ENCODE measurements around the gene CORO1C.
"Not testable (repeated sequence)": the region's sequence is repeated elsewhere in the genome, so short reads cannot be mapped to it uniquely, and the experiment has no call there.

Gene CORO1C

DNA sequence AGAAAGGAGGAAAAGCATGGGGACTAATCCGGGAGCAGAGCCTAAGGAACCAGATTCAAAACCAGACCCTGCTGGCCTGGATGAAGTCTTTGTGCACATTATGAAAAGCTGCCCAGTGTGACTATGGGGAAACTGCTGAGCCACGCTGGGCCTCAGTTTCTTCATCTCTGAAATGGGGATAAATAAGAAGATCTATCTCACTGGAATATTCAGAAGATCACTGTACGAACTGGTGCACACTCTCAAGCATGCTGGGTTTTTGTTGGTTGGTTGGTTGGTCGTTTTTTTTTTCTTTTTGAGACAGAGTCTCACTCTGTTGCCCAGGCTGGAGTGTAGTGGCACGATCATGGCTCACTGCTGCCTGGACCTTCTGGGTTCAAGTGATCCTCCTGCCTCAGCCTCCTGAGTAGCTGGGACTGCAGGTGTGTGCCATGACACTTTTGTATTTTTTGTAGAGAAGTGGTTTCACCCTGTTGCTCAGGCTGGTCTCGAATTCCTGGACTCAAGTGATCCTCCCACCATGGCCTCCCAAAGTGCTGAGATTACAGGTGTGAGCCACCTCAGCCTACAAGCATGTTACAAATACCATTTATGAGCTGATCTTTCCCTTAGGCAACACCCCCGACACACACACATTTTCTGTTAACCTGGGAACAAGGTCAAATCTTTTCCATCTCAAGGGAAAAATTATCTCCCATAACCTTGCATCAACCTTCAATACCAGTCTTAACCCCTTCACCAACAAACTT lies 33.4 kb upstream of the CORO1C start:
- Mint-ChIP-seq H3K27ac (no peak overlapping the region), H3K36me3 (ENCODE audit: low read depth) (no peaks in the 10 kb centered on the region), H3K27me3 (peaks cover 5% of the 10 kb centered on the region)

DNA sequence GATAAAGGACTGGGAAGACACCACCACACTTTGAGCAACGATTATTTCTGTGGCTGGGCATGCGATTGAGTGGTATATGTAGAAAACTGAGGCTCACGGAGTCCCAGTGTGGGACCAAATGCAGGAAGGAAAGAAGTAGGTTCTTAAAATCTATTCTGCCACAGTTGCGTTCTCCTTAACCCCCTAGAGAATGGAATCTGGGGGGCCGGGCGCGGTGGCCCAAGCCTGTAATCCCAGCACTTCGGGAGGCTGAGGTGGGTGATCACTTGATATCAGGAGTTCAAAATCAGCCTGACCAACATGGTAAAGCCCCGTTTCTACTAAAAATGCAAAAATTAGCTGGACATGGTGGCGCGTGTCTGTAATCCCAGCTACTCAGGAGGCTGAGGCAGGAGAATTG lies 29.9 kb upstream of the CORO1C start:
- no peaks in the 10 kb centered on the region for H3K4me1 Mint-ChIP-seq (ENCODE audit: low read depth)
- no peaks in the 10 kb centered on the region for H3K9me3 Mint-ChIP-seq
- no peaks in the 10 kb centered on the region for H3K27me3 Mint-ChIP-seq
- no peak overlapping the region for H3K27ac Mint-ChIP-seq
- no peaks in the 10 kb centered on the region for H3K36me3 Mint-ChIP-seq (ENCODE audit: low read depth)
- H3K4me3 Mint-ChIP-seq, result no peak overlapping the region

More for the DNA sequence above, 33.4 kb upstream of the CORO1C start:
- Mint-ChIP-seq H3K9me3 (no peaks in the 10 kb centered on the region), H3K4me1 (ENCODE audit: low read depth) (peaks cover 4% of the 10 kb centered on the region), H3K4me3 (no peak overlapping the region)

DNA sequence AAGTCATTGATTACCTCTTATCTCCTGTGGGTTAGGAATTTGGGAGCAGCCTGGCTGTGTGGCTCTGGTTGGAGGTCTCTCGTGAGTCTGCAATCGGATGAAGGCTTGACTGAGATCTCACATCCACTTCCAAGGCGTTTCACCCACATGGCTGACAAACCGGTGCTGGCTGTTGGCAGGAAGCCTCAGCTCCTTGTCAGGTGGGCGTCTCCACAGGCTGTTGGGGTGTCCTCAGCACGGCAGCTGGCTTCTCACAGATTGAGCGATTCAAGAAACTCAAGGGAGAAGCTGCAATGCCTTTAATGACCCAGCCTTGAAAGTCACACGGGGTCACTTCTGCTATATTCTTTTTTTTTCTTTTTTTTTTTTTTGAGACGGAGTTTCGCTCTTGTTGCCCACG lies 28.6 kb upstream of the CORO1C start:
- Mint-ChIP-seq H3K27ac (no peak overlapping the region), H3K27me3 (no peaks in the 10 kb centered on the region), H3K4me1 (ENCODE audit: low read depth) (no peaks in the 10 kb centered on the region), H3K9me3 (no peaks in the 10 kb centered on the region), H3K36me3 (ENCODE audit: low read depth) (no peaks in the 10 kb centered on the region), H3K4me3 (no peak overlapping the region)

DNA sequence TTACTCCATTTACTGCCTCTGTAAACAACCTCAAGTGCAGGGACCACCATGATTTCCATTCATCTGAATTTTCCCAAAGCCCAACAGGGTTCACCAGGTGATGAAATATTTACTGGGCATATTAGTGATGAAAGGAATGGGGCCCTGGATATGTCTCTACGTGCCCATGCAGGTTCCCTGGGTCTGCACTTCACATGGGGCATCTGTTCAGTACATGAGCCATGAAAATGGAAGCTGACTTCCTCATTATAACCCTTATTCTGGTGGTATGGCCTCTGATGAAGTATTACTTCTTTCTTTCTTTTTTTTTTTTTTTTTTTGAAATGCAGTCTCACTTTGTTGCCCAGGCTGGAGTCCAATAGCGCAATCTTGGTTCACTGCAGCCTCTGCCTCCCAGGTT lies 26.5 kb upstream of the CORO1C start:
- Mint-ChIP-seq H3K9me3 (no peaks in the 10 kb centered on the region), H3K4me3 (no peak overlapping the region), H3K27me3 (no peaks in the 10 kb centered on the region), H3K36me3 (ENCODE audit: low read depth) (no peaks in the 10 kb centered on the region), H3K27ac (no peak overlapping the region), H3K4me1 (ENCODE audit: low read depth) (no peaks in the 10 kb centered on the region)

DNA sequence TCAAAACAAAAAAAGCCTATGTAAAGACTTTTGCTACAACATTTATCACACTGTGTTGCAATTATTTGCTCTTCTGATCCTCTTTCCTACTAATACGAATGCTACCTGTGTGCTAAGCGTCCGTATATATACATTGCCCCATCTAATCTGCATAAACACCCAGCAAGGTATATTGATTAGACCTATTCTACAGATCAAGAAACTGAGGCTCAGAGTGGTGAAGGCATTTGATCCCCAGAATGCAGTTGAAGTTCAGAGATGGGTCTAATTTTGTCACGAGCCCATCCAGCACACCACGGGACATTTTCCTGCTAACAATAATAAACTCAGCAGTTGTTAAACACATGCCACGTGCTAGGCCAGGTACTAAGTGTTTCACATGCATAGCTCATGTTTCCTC lies 25.1 kb upstream of the CORO1C start:
- Mint-ChIP-seq H3K27me3 (no peaks in the 10 kb centered on the region), H3K27ac (no peak overlapping the region), H3K4me3 (no peak overlapping the region), H3K9me3 (no peaks in the 10 kb centered on the region), H3K4me1 (ENCODE audit: low read depth) (no peaks in the 10 kb centered on the region), H3K36me3 (ENCODE audit: low read depth) (no peaks in the 10 kb centered on the region)

DNA sequence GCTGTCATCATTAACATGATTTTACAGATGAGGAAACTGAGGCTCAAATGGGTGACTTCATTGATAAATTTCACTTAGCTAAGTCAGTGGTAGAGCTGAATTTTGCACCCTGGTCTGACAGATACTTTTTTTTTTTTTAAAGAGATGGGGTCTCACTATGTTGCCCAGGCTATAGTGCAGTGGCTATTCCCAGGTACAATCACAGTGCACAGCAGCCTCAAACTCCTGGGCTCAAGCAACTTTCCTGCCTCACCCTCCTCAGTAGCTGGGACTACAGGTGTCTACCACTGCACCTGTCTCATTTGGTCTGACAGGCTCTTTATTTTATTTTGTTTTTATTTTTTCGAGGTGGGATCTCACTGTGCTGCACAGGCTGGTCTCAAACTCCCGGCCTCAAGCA lies 24.2 kb upstream of the CORO1C start:
- no peak overlapping the region for H3K27ac Mint-ChIP-seq
- no peaks in the 10 kb centered on the region for H3K4me1 Mint-ChIP-seq (ENCODE audit: low read depth)
- no peaks in the 10 kb centered on the region for H3K9me3 Mint-ChIP-seq
- H3K36me3 Mint-ChIP-seq (ENCODE audit: low read depth), result no peaks in the 10 kb centered on the region
- no peaks in the 10 kb centered on the region for H3K27me3 Mint-ChIP-seq
- no peak overlapping the region for H3K4me3 Mint-ChIP-seq

DNA sequence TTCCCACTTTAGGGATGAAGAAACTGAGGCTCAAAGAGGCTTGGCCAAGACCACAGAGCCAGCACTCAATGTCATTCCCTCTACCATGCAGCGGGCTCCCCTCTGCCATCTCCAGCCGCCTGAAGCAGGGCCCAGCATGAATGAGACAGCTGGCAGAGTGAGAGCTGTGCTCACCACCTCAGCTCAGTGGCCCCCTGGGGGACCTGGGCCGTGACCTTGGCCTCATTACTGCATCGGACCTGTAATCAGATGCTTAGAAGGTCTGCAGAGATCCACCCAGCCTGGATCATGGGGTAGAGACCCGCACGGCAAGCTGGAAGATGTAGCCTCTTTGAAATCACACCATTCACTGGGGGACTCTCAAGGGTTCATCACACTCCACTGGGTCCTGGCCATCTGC lies 22.7 kb upstream of the CORO1C start:
- no peaks in the 10 kb centered on the region for H3K36me3 Mint-ChIP-seq (ENCODE audit: low read depth)
- H3K27me3 Mint-ChIP-seq, result no peaks in the 10 kb centered on the region
- H3K9me3 Mint-ChIP-seq, result no peaks in the 10 kb centered on the region
- no peak overlapping the region for H3K4me3 Mint-ChIP-seq
- H3K27ac Mint-ChIP-seq, result no peak overlapping the region
- H3K4me1 Mint-ChIP-seq (ENCODE audit: low read depth), result no peaks in the 10 kb centered on the region

DNA sequence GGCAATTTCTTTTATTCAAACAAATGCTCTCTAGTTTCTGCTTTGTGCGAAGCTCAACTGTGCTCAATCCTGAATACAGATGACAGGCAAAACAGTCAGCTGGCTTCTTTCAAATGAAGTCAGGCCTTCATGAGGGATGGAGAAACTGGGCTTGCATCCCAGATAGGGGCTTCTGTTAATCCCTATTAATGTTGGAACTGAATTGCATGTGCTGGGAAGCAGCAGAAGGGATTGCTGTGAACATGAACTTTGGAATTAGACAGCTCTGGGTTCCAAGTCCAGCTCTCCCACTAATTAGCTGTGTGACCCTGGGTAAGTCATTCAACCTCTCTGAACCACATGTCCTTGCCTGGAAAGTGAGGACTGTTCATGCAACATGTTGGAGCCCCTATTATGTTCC lies 21.1 kb upstream of the CORO1C start:
- Mint-ChIP-seq H3K4me3 (no peak overlapping the region), H3K9me3 (no peaks in the 10 kb centered on the region), H3K4me1 (ENCODE audit: low read depth) (no peaks in the 10 kb centered on the region), H3K36me3 (ENCODE audit: low read depth) (no peaks in the 10 kb centered on the region), H3K27me3 (no peaks in the 10 kb centered on the region), H3K27ac (no peak overlapping the region)

DNA sequence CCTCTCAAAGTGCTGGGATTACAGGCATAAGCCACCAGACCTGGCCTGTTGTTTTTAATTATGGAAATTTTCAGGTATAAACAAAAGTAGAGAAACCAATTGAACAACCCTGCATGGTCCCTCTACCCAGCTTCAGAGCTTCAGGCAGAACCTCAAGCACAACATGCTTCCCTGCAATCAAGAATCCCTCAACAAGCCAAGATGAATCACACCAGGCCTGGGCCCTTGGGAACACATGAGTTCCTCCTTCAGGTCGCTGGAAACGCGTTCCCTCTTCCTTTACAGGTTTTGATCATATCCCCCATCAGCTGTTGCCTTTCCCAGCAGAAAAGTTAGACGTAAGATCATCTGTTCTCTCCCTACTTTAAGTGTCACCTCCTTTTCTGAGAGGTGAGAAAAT lies 20.5 kb upstream of the CORO1C start:
- H3K27me3 Mint-ChIP-seq, result no peaks in the 10 kb centered on the region
- H3K4me1 Mint-ChIP-seq (ENCODE audit: low read depth), result no peaks in the 10 kb centered on the region
- no peaks in the 10 kb centered on the region for H3K36me3 Mint-ChIP-seq (ENCODE audit: low read depth)
- no peak overlapping the region for H3K27ac Mint-ChIP-seq
- H3K4me3 Mint-ChIP-seq, result no peak overlapping the region
- H3K9me3 Mint-ChIP-seq, result no peaks in the 10 kb centered on the region

DNA sequence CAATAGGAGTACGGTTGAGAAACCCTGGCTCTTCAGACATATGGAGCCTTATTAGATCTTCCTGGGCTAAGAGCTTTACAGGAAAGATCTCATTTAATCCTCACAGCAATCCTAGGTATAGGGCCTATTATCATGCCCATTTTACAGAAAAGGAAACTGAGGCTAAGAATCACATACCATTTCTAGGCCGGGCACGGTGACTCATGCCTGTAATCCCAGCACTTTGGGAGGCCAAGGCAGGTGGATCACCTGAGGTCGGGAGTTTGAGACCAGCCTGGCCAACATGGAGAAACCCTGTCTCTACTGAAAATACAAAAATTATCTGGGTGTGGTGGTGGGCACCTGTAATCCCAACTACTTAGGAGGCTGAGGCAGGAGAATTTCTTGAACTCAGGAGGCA lies 19.7 kb upstream of the CORO1C start:
- H3K4me3 Mint-ChIP-seq; H3K27me3 Mint-ChIP-seq; H3K9me3 Mint-ChIP-seq; H3K36me3 Mint-ChIP-seq (ENCODE audit: low read depth); H3K4me1 Mint-ChIP-seq (ENCODE audit: low read depth); H3K27ac Mint-ChIP-seq: not testable (repeated sequence)

DNA sequence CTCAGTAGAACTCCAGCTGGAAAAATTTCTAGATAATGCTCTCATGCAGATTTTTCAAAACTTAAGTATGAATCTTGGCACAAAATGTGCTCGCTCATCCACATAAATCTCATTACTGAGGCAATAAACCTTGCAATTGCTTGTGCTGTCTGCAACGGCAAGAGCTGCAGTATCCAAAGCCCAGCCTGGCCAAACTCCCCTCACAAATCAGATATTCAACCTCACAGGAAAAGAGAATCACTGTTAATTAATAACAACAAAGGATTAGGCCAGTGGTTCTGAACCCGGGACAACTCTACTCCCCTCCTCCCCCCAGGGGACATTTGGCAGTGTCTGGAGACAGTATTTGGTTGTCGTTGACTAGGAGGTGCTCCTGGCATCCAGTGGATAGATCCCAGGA lies 19.2 kb upstream of the CORO1C start:
- Mint-ChIP-seq H3K4me1 (ENCODE audit: low read depth) (no peaks in the 10 kb centered on the region), H3K36me3 (ENCODE audit: low read depth) (no peaks in the 10 kb centered on the region), H3K4me3 (no peak overlapping the region), H3K27me3 (no peaks in the 10 kb centered on the region), H3K27ac (no peak overlapping the region), H3K9me3 (no peaks in the 10 kb centered on the region)

DNA sequence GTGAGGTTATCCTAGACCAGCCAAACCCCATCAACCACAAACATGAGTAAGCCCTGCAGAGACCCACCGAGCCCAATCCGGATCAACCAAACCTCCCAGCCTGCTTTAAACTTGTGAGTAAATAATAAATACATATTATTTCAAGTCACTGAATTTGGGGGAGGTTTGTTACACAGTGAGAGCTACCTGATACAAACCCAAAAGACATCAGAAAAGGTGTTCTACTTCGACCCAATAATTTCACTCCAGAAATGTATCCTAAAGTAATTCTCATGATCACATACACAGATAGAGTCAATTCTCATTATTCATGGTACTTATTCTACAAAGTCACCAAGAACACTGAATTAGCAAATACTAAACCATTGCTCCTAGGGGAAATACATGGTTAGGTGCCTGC lies 16.2 kb upstream of the CORO1C start:
- Mint-ChIP-seq H3K36me3 (ENCODE audit: low read depth) (no peaks in the 10 kb centered on the region), H3K27ac (no peak overlapping the region), H3K4me3 (no peak overlapping the region), H3K4me1 (ENCODE audit: low read depth) (no peaks in the 10 kb centered on the region), H3K27me3 (peaks cover 3% of the 10 kb centered on the region), H3K9me3 (no peaks in the 10 kb centered on the region)

DNA sequence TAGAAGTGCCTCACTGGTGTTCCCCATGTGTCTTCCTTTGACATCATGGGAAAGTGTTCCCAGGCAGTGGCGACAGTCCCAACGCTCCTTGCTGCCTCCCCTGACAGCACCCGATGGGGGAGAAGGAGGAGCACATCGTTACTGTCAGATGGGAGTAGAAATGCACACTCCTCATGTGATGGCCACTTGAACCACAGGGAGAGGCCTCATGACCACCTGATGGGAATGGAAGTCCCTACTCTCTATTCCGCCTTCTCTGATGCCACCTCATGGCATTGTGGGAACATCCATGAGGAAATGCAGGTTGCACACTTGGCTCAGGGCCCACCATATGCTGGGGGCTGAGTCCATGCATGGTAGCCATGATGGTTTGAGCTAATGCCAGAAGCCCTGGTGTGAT lies 14.3 kb upstream of the CORO1C start:
- Mint-ChIP-seq H3K27ac (no peak overlapping the region), H3K9me3 (no peaks in the 10 kb centered on the region), H3K4me3 (no peak overlapping the region), H3K27me3 (peaks cover 3% of the 10 kb centered on the region), H3K4me1 (ENCODE audit: low read depth) (no peaks in the 10 kb centered on the region), H3K36me3 (ENCODE audit: low read depth) (no peaks in the 10 kb centered on the region)

DNA sequence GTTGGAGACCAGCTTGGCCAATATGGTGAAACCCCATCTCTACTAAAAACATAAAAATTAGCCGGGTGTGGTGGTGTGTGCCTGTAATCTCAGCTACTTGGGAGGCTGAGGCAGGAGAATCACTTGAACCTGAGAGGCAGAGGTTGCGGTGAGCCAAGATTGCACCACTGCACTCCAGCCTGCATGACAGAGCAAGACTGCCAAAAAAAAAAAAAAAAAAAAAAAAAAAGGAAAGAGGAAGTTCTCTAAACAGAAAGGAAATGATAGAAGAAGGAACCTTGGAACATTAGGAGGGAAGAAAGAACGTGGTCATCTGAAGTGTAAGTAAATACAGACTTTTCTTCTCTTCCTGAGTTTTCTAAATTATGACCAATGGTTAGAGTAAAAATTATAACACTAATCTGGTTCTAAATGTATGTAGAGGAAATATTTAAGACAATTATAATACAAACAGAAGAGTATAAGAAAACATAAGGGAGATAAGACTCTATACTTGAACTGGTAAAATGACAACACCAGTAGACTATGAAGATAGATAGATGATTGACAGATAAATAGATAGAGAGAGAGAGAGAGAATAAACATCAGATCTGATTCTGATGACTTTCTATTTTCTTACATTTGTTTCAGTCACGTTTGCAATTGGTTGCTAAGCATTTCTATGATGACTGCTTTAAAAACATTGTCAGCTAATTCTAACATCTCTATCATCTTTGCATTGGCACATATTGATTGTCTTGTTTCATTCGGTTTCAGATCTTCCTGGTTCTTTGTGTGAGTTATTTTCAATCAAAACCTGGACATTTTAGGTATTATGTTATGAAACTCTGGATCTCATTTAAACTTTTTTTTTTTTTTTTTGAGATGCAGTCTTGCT lies 12.9 kb upstream of the CORO1C start:
- no peak overlapping the region for H3K27ac Mint-ChIP-seq
- H3K4me1 Mint-ChIP-seq (ENCODE audit: low read depth), result no peaks in the 10 kb centered on the region

DNA sequence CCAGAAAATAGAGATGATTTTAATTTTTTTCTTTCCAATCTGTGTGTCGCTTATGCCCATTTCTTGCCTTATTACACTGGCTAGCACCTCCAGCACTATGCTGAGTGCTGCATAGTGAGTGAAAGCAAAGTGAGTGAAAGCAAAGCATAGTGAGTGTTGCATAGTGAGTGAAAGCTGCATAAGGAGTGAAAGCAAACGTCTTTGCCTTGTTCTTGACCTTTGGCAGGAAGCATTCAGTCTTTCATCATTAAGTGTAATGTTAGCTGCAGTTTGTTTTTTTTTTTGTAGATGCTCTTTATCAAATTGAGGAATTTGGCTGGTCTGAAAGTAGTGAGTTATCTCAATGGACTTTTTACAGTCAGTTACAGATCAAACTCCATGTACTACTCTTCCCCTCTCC lies 6.9 kb upstream of the CORO1C start:
- Mint-ChIP-seq H3K27me3 (peaks cover 3% of the 10 kb centered on the region), H3K27ac (no peak overlapping the region), H3K4me1 (ENCODE audit: low read depth) (peaks cover 10% of the 10 kb centered on the region), H3K4me3 (no peak overlapping the region), H3K36me3 (ENCODE audit: low read depth) (no peaks in the 10 kb centered on the region), H3K9me3 (no peaks in the 10 kb centered on the region)

More for the DNA sequence above, 12.9 kb upstream of the CORO1C start:
- Mint-ChIP-seq H3K9me3 (no peaks in the 10 kb centered on the region), H3K27me3 (peaks cover 3% of the 10 kb centered on the region), H3K36me3 (ENCODE audit: low read depth) (no peaks in the 10 kb centered on the region), H3K4me3 (no peak overlapping the region)
